Measurements from ENCODE around the gene ADPGK.

GRCh38 chr15:72787526-72787925, 4.0 kb upstream of the ADPGK start:
- TF ChIP-seq CTCF (conservative IDR thresholded peaks at IDR 0.05; ENCODE audit: low read length) (no peak), EZH2phosphoT487 (IDR thresholded peaks at IDR 0.05; ENCODE audit: borderline replicate concordance) (no peak)

All from Loucy (cell line).